ENCODE measurements around the gene DHRS1.

Gene DHRS1

GRCh38 chr14:24327303-24327702 is 27.7 kb upstream of the DHRS1 start:
- peak; percentile 71 for DNase-seq

DNA sequence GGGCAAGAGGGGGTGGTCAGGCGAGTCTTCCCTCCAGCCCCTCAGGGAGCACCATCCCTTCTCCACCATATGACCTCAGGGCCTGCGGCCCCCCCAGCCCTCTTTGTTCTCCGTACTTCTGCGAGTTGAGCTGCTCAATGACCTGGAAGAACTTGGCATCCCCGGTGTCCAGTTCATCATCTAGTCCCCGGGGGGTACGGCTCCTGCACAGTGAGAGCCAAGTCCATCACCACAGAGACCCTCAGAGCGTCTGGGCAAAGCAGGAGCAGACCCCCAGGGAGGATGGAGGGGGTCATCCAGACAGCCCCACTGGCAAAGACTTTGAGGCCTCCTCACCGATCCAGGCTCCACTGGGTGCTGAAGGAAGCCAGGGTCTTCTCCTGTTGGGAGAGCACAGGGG is 26.4 kb upstream of the DHRS1 start:
- DNase-seq: no peak

- no peak for DNase-seq
Observed at GRCh38 chr14:24325041-24325530, 25.5 kb upstream of the DHRS1 start.

DNA sequence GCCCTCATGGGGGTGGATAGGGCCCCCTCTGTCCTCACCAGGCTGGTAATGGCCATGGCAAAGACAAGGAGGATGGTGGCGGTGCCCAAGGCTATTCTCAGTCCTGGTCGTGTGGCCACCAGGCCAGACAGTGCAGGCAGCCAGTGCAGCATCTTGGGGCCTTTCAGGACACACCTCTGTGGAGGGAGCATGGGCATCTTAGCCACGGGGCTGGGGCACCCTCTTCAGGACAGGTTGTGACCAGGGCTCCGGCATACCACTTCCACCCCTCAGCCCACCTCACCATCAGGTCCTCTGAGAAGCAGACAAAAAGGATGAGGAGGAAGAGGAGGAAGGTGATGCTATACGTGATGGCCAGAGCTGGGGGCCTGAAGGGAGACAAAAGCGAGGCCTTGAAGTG is 24.4 kb upstream of the DHRS1 start:
- DNase-seq: no peak

GRCh38 chr14:24323341-24323740 is 23.8 kb upstream of the DHRS1 start:
- DNase-seq: no peak

DNA sequence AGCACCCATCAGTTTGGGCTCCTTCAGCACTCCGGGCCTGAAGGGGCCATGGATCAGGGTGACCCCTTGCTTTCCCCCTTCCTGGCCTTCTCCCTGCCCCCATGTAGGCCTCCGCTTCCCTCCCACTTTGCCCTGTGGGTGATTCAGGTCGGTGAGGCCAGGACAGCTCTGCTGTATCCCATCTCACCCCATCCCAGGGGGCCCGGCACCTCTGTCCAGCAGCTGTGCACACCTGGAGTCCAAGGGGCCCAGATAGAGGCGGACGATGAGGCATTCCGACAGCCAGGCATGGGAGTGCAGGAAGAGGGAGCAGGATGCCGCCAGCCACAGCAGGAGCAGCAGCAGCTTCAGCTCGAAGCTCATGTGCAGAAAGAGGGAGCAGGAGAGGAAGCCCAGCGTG is 23.1 kb upstream of the DHRS1 start:
- DNase-seq: no peak

DNA sequence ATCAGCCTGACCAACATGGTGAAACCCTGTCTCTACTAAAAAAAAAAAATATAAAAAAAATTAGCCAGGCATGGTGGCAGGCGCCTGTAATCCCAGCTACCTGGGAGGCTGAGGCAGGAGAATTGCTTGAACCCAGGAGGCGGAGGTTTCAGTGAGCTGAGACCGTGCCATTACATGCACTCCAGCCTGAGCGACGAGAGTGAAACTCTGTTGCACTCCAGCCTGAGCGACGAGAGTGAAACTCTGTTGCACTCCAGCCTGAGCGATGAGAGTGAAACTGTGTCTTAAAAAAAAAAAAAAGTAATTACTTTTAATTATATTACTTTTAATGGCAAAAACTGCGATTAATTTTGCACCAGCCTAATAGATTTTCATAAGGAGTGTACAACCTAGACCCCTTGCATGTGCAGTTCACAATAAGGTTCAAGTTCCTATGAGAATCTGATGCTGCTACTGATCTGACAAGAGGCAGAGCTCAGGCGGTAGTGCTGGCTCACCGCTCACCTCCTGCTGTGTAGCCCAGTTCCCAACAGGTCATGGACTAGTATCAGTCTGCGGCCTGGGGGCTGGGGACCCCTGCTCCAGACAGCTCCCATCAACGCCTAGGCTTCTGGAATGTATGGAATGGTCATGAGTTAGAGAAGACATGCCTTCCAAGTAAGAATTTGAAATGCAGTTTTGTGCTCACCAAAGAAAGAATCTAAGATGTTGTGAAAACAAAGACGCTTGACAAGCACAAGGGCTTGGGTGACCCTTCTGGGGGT is 21.8 kb upstream of the DHRS1 start:
- DNase-seq: no peak

GRCh38 chr14:24317141-24317928 is 17.8 kb upstream of the DHRS1 start:
- no peak for DNase-seq

- no peak for DNase-seq
Observed at GRCh38 chr14:24316597-24316950, 17.0 kb upstream of the DHRS1 start.

DNA sequence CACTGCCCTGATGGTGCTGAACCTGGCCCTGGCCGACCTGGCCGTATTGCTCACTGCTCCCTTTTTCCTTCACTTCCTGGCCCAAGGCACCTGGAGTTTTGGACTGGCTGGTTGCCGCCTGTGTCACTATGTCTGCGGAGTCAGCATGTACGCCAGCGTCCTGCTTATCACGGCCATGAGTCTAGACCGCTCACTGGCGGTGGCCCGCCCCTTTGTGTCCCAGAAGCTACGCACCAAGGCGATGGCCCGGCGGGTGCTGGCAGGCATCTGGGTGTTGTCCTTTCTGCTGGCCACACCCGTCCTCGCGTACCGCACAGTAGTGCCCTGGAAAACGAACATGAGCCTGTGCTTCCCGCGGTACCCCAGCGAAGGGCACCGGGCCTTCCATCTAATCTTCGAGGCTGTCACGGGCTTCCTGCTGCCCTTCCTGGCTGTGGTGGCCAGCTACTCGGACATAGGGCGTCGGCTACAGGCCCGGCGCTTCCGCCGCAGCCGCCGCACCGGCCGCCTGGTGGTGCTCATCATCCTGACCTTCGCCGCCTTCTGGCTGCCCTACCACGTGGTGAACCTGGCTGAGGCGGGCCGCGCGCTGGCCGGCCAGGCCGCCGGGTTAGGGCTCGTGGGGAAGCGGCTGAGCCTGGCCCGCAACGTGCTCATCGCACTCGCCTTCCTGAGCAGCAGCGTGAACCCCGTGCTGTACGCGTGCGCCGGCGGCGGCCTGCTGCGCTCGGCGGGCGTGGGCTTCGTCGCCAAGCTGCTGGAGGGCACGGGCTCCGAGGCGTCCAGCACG is 16.4 kb upstream of the DHRS1 start:
- DNase-seq: no peak

- no peak for DNase-seq
Observed at GRCh38 chr14:24315243-24315806, 15.7 kb upstream of the DHRS1 start.

DNA sequence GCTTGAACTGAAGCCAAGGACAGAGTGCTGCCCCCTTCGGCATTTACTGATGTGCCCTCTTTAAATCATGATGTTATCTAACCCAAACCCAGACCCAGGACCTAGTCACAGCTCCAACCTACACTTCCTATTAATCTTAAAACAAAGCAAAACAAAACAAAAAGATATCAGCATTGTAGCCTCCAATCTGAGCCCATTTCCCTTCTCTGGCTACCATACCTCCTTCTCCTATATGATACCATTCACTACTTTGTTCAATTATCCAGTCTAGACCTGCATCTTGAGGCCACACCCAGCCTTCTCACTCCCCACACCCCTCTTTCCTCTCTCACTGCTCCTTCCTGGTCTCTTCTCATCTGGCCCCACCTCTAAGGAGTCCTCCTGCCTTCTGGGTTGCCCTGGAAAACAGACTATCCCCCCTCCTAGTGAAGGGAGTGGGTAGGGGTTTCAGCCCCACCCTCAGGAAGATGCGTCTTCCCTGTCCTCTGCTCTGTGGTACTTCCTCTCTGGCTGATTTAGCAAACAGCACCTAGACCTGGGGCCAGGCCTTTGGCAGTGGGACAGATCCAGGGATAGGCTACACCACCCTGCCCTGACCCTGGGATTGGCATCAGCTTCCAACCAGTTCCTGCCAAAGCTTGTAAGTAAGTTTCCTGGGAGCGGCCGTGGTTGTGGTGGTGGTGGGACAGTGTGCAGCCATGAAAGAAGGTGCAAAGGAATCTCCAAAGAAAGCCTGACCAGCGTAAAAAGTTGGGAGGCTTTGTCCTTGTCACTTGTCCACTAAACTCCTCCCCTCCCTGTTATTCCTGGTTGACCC is 15.0 kb upstream of the DHRS1 start:
- no peak for DNase-seq

- peak; percentile 52 for DNase-seq
Observed at GRCh38 chr14:24313913-24314312, 14.3 kb upstream of the DHRS1 start.

- DNase-seq: peak; percentile 96
Observed at GRCh38 chr14:24312736-24313507, 13.3 kb upstream of the DHRS1 start.

DNA sequence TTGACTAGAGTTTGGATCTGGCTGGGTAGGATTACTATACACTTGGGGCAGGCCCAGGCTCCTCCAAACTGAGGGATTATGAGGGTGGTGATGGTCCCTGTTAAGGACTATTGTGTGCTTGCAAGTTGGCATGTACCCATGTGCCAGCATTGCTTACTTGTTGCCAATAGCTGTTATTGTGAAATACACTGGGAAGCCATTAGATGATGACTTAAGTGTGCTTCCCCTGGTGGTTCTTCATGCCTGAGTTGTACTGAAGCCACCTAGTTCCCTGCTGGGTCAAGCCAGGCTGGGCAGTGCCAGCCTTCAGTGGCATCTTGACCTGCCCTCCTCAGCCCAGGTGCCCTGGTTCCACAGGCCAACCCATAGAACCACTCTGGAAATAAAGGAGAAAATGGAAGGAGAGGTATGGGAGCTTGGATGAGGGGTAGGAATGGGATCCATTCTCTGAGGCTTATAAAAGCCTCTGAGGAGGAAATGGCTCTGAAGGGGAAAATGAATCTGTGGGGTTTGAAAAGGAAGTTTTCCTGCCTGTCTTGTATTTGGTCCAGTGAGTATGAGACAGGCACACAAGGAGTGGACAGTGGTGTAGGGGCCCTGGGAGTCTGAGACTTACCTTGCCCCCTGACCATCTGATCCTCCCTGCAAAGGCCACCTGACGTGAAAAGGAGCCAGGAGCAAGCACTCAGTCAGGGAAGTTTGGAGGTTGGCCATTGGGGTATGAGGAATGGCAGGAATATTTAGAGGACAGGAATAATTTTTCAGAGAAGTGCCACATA is 12.4 kb upstream of the DHRS1 start:
- peak; percentile 57 for DNase-seq

DNA sequence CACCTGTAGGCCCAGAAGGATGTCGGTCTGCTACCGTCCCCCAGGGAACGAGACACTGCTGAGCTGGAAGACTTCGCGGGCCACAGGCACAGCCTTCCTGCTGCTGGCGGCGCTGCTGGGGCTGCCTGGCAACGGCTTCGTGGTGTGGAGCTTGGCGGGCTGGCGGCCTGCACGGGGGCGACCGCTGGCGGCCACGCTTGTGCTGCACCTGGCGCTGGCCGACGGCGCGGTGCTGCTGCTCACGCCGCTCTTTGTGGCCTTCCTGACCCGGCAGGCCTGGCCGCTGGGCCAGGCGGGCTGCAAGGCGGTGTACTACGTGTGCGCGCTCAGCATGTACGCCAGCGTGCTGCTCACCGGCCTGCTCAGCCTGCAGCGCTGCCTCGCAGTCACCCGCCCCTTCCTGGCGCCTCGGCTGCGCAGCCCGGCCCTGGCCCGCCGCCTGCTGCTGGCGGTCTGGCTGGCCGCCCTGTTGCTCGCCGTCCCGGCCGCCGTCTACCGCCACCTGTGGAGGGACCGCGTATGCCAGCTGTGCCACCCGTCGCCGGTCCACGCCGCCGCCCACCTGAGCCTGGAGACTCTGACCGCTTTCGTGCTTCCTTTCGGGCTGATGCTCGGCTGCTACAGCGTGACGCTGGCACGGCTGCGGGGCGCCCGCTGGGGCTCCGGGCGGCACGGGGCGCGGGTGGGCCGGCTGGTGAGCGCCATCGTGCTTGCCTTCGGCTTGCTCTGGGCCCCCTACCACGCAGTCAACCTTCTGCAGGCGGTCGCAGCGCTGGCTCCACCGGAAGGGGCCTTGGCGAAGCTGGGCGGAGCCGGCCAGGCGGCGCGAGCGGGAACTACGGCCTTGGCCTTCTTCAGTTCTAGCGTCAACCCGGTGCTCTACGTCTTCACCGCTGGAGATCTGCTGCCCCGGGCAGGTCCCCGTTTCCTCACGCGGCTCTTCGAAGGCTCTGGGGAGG is 11.3 kb upstream of the DHRS1 start, which contains the start of gene LTB4R:
LTB4R (plus strand) TSS at position 857 of the 959 bp plus-strand sequence. CDS start 4,150 bp downstream, outside the sequence.
- DNase-seq: peak; percentile 58

GRCh38 chr14:24310265-24310645 is 10.7 kb upstream of the DHRS1 start:
- DNase-seq: no peak

DNA sequence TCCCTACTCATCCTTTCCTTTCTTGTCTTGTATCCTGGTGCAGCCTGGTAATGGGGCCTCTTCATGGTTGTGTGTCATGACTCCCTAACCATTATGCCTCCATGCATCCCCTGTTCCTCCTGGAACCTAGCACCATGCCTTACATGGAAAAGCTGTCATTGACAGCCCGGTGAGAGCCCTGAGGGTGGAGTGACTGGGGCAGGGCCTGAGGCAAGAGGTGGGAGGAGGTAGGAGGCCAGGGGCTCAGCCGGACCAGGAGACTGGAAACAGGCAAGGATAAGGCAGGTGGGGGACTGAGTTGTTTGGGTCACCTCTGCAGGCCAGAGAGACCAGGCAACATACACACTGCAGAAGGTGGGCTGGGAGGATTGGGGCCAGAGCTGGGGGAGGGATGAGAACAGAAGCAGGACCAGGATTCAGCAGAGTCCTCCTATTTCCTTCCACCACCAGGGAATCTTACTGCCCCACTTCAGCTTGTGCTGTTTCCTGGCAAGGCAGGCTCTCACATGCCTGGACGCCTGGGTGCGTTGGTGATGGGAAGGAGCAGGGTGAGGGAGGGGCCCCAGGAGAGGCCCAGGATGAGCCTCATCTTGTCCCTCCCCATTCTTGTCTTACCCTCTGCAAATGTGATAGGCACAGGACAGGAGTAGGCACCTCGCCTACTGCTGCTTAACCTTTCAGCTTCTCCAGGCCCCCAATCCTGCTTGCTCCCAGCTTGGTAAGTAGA is 10.1 kb upstream of the DHRS1 start, which contains the start of gene LTB4R2:
LTB4R2 (plus strand) TSS at position 603 of the 727 bp plus-strand sequence. CDS start 525 bp downstream, outside the sequence.
- DNase-seq: no peak

Measured in GF-D8 (cell line).